Measurements from ENCODE around the gene NANOS2. TPM values are rescaled to one million over a fixed set of nuclear protein-coding genes. Genes with fewer than 3 reads are reported as not detected.

NANOS2 gene
- total and polyA plus RNA-seq, 9 of the 15 experiments (the other 6 are each of a cell fraction or from before 2014, with no cell fraction given): not detected

- TF ChIP-seq ZNF407 (IDR thresholded peaks at IDR 0.05; ENCODE audit: low read depth): peak; percentile 28; the same call in 1 of the 2 replicates
- TF ChIP-seq E2F4 (CRISPR knock-in tag; IDR thresholded peaks at IDR 0.05; ENCODE audit: low read depth): no peak
- TF ChIP-seq JUNB (CRISPR knock-in tag; conservative IDR thresholded peaks at IDR 0.05): no peak
- TF ChIP-seq MTA3 (IDR thresholded peaks at IDR 0.05; ENCODE audit: borderline replicate concordance): peak; percentile 72; the same call in 1 of the 2 replicates
- no peak for TF ChIP-seq PTRF (tag; IDR thresholded peaks at IDR 0.05)
- TF ChIP-seq ZBED1 (IDR thresholded peaks at IDR 0.05): no peak
- no peak for TF ChIP-seq ILF3 (IDR thresholded peaks at IDR 0.05; ENCODE audit: borderline replicate concordance)
- TF ChIP-seq RB1 (IDR thresholded peaks at IDR 0.05; ENCODE audit: low read depth): peak; percentile 41; the same call in 1 of the 2 replicates
- TF ChIP-seq SMARCA5 (IDR thresholded peaks at IDR 0.05): peak; percentile 48; the same call in 1 of the 2 replicates
- TF ChIP-seq BCL6 (CRISPR knock-in tag; IDR thresholded peaks at IDR 0.05): no peak
- TF ChIP-seq FOXA1 (IDR thresholded peaks at IDR 0.05; ENCODE audit: borderline replicate concordance): no peak
- TF ChIP-seq E2F8 (IDR thresholded peaks at IDR 0.05; ENCODE audit: low read depth, partially characterized antibody): peak; percentile 63
- no peak for TF ChIP-seq PTBP1 (IDR thresholded peaks at IDR 0.05; ENCODE audit: low read depth, low read length)
- peak; percentile 52 for TF ChIP-seq NKRF (IDR thresholded peaks at IDR 0.05; ENCODE audit: borderline replicate concordance)
Measured at GRCh38 chr19:45876411-45877197, 38.0 kb downstream of the NANOS2 start (continued).

Data from K562 (cell line).